Caco-2 (cell line): ENCODE measurements around the gene PCSK5. TPM values are rescaled to one million over a fixed set of nuclear protein-coding genes. Genes with fewer than 3 reads are reported as not detected.

Experiments used
- BruUV-seq: library from RNA; stranded (reverse); fragments of 400-500 nt; replicated peaks from 2 replicates; lab custom pipeline; 2021; lab: Mats Ljungman, UMichigan
- CTCF ChIA-PET: fragments of 300-600 bp; sonication (Branson Sonifier 250); formaldehyde crosslinking; loops from one replicate; lab custom pipeline; 2022; ENCODE audit warnings: antibody characterized with exemption; lab: Charles Lee
- POLR2A ChIA-PET: fragments of 300-600 bp; sonication (Branson Sonifier 250); formaldehyde crosslinking; loops from one replicate; lab custom pipeline; 2022; ENCODE audit warnings: antibody characterized with exemption; lab: Charles Lee
- DNase-seq, 2 experiments: peaks; one replicate each; pipeline versions ENCODE4 v3.0.0 to v3.0.0-alpha.2; 2020 to 2022
- H3K27me3 ChIP-seq: replicated peaks from 2 replicates; pipeline ENCODE4 v1.6.0; 2011; ENCODE audit warnings: low read length; ENCODE audit not compliant: control insufficient read depth, insufficient read depth
- H3K36me3 ChIP-seq: 2 replicates; pipeline ENCODE4 v1.5.1; 2011; ENCODE audit warnings: low read length; ENCODE audit not compliant: control insufficient read depth, insufficient read depth
- H3K4me1 ChIP-seq: fragments of 250-450 bp; sonication (Bioruptor Pico); 2 replicates; pipeline ENCODE4 v1.5.1; 2020; ENCODE audit warnings: mild to moderate bottlenecking
- H3K4me3 ChIP-seq: 2 replicates; pipeline ENCODE4 v1.5.1; 2011; ENCODE audit warnings: low read depth, mild to moderate bottlenecking, control low read depth, low read length
- H3K9me3 ChIP-seq: fragments of 250-450 bp; sonication (Bioruptor Pico); 2 replicates; pipeline ENCODE4 v1.5.1; 2020; ENCODE audit warnings: mild to moderate bottlenecking, moderate library complexity
- H3K27ac Mint-ChIP-seq: one replicate; pipeline ENCODE4 v1.8.0; 2022; ENCODE audit warnings: mixed read lengths; ENCODE audit not compliant: unreplicated experiment
- H3K27me3 Mint-ChIP-seq: one replicate; pipeline ENCODE4 v1.8.0; 2022; ENCODE audit warnings: mixed read lengths; ENCODE audit not compliant: insufficient read depth, unreplicated experiment
- H3K36me3 Mint-ChIP-seq: one replicate; pipeline ENCODE4 v1.8.0; 2022; ENCODE audit warnings: mild to moderate bottlenecking, mixed read lengths; ENCODE audit not compliant: insufficient read depth, unreplicated experiment
- H3K4me1 Mint-ChIP-seq: one replicate; pipeline ENCODE4 v1.8.0; 2022; ENCODE audit warnings: low read depth, mixed read lengths; ENCODE audit not compliant: unreplicated experiment
- H3K4me3 Mint-ChIP-seq: one replicate; pipeline ENCODE4 v1.8.0; 2022; ENCODE audit warnings: mild to moderate bottlenecking, moderate library complexity, mixed read lengths; ENCODE audit not compliant: unreplicated experiment
- H3K9me3 Mint-ChIP-seq: one replicate; pipeline ENCODE4 v1.8.0; 2022; ENCODE audit warnings: mixed read lengths; ENCODE audit not compliant: unreplicated experiment
- CTCF ChIP-seq, 2 experiments: fragments of 200-600 bp in 1 of 2; IDR thresholded peaks; 1 replicate in 1 of 2; 2 replicates in 1 of 2; pipeline versions ENCODE4 v1.5.1 to v1.8.0; 2011 to 2022; ENCODE audit warnings: antibody characterized with exemption in 1 of 2, control low read depth in 1 of 2, inconsistent platforms in 1 of 2, low read depth in 1 of 2, low read length in 1 of 2, mild to moderate bottlenecking in 1 of 2, moderate library complexity in 1 of 2; ENCODE audit not compliant: insufficient read depth in 1 of 2, severe bottlenecking in 1 of 2, unreplicated experiment in 1 of 2
- intact Hi-C: fragments of 100-400 bp; cut with micrococcal nuclease; formaldehyde crosslinking; loops from one replicate; pipeline ENCODE4 v1.10.0; 2022; ENCODE audit not compliant: unreplicated experiment
- total RNA-seq: library from RNA; stranded (reverse); gene quantifications from 2 replicates; pipeline ENCODE4 v1.2.3, GENCODE V29; 2022

Gene PCSK5
- total RNA-seq, 1 experiment from 2014 or later = 10.9 TPM

DNA sequence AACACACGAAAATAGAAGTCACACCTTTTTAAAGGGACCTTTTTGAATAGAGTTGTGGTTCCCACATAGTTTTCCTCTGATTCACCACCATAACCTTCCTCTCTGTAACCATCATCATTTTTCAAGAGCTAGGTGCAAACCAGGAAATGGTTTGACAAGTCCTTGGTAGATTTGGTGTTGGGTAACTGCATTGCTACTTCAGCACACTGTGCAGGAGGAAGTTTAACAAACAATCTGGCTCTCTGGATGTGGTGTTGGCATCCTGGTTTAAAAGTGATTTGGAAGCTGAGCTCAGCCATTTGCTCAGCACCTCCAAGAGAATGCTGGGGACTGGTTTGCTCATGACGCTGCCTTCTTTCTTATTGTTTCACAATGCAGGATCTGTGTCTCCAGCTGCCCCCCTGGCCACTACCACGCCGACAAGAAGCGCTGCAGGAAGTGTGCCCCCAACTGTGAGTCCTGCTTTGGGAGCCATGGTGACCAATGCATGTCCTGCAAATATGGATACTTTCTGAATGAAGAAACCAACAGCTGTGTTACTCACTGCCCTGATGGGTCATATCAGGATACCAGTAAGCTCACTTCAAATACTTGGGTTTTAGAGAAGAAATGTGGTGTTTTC lies 290.7 kb downstream of the PCSK5 start:
- H3K36me3 ChIP-seq = no peaks in the 10 kb centered on the region
- no peaks in the 10 kb centered on the region for H3K27me3 ChIP-seq
- no TSS peak for BruUV-seq
- TF ChIP-seq CTCF (IDR thresholded peaks at IDR 0.05; ENCODE audit: insufficient read depth in 1 of 2, low read depth in 1 of 2, low read length in 1 of 2, severe bottlenecking in 1 of 2, unreplicated experiment in 1 of 2) = no peak
- peaks cover 13% of the 10 kb centered on the region for H3K4me1 Mint-ChIP-seq
- no peaks in the 10 kb centered on the region for H3K9me3 ChIP-seq
- no peak overlapping the region for H3K4me3 ChIP-seq
- H3K9me3 Mint-ChIP-seq = no peaks in the 10 kb centered on the region
- H3K36me3 Mint-ChIP-seq = no peaks in the 10 kb centered on the region
- POLR2A ChIA-PET = no interaction called here
- CTCF ChIA-PET = no interaction called here
- peak overlapping the region; percentile 64 for H3K27ac Mint-ChIP-seq
- H3K27me3 Mint-ChIP-seq = no peaks in the 10 kb centered on the region
- DNase-seq = peak in 1 of 2 experiments; percentile 9
- H3K4me1 ChIP-seq = peaks cover 12% of the 10 kb centered on the region
- intact Hi-C loops = no loop called here
- peak overlapping the region; percentile 16 for H3K4me3 Mint-ChIP-seq

GRCh38 chr9:76181781-76182180 lies 291.3 kb downstream of the PCSK5 start:
- H3K36me3 ChIP-seq = no peaks in the 10 kb centered on the region
- DNase-seq = no peak
- Mint-ChIP-seq H3K4me1 (peaks cover 13% of the 10 kb centered on the region), H3K27me3 (no peaks in the 10 kb centered on the region), H3K36me3 (no peaks in the 10 kb centered on the region), H3K27ac (no peak overlapping the region), H3K9me3 (no peaks in the 10 kb centered on the region), H3K4me3 (no peak overlapping the region)
- POLR2A ChIA-PET = no interaction called here
- H3K4me1 ChIP-seq = peaks cover 12% of the 10 kb centered on the region
- no peak overlapping the region for H3K4me3 ChIP-seq
- no peak for TF ChIP-seq CTCF (IDR thresholded peaks at IDR 0.05; ENCODE audit: insufficient read depth in 1 of 2, low read depth in 1 of 2, low read length in 1 of 2, severe bottlenecking in 1 of 2, unreplicated experiment in 1 of 2)
- no TSS peak for BruUV-seq
- H3K27me3 ChIP-seq = no peaks in the 10 kb centered on the region
- intact Hi-C loops = no loop called here
- H3K9me3 ChIP-seq = no peaks in the 10 kb centered on the region
- CTCF ChIA-PET = no interaction called here

DNA sequence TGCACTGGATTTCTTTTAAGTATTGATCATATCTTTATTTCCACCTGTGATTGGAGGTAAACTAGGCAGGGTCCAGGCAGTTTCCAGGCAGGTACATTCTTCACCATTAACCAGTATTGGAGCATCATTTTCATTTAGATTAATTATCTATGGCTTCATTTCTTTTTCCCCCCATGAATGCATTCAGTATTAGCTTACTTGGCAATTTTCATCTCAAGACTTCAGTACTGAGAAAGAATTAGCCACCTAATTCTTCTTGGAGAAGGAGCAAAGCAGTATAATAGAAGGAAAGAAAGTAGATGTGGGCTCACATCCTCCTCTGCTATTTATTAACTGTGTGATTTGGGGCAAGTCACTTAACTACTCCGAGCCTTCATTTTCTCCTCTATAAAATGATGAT lies 295.0 kb downstream of the PCSK5 start:
- no peak for TF ChIP-seq CTCF (IDR thresholded peaks at IDR 0.05; ENCODE audit: insufficient read depth in 1 of 2, low read depth in 1 of 2, low read length in 1 of 2, severe bottlenecking in 1 of 2, unreplicated experiment in 1 of 2)
- Mint-ChIP-seq H3K4me1 (peaks cover 8% of the 10 kb centered on the region), H3K27me3 (no peaks in the 10 kb centered on the region), H3K36me3 (no peaks in the 10 kb centered on the region), H3K27ac (no peak overlapping the region), H3K9me3 (no peaks in the 10 kb centered on the region), H3K4me3 (no peak overlapping the region)
- ChIA-PET CTCF (no interaction called here), POLR2A (no interaction called here)
- intact Hi-C loops = no loop called here
- Histone ChIP-seq H3K27me3 (no peaks in the 10 kb centered on the region), H3K4me3 (no peak overlapping the region), H3K4me1 (peaks cover 9% of the 10 kb centered on the region), H3K36me3 (no peaks in the 10 kb centered on the region), H3K9me3 (no peaks in the 10 kb centered on the region)
- no peak for DNase-seq
- BruUV-seq = no TSS peak
